CD4-positive, alpha-beta T cell treated with Interleukin-1 beta for 1 hour (primary cell): ENCODE results near the gene ZFP3.
"Not testable (repeated sequence)": the region's sequence is repeated elsewhere in the genome, so short reads cannot be mapped to it uniquely, and the experiment has no call there.

Source experiments
- DNase-seq, 2 donors: peaks; one replicate each; pipeline ENCODE4 v3.0.0-alpha.2; 2020 to 2022

Gene ZFP3

GRCh38 chr17:5080591-5080990, 2.3 kb downstream of the ZFP3 start:
- no peak for DNase-seq

- no peak for DNase-seq
Observed at GRCh38 chr17:5092218-5093010, 14.1 kb downstream of the ZFP3 start.

GRCh38 chr17:5096731-5097100, 18.4 kb downstream of the ZFP3 start:
- DNase-seq: no peak

- DNase-seq: peak; percentile 37 to 72
Observed at GRCh38 chr17:5097101-5097834, 19.0 kb downstream of the ZFP3 start.

- DNase-seq: no peak
Observed at GRCh38 chr17:5099271-5099670, 21.0 kb downstream of the ZFP3 start.

GRCh38 chr17:5100832-5101231, 22.6 kb downstream of the ZFP3 start:
- DNase-seq: no peak

GRCh38 chr17:5110816-5111215, 32.5 kb downstream of the ZFP3 start:
- no peak for DNase-seq

- peak; percentile 91 for DNase-seq
Observed at GRCh38 chr17:5111402-5112204, 33.3 kb downstream of the ZFP3 start, which contains the start of gene ZNF232. Gene ZNF232 (minus strand): TSS chr17:5111878. CDS start chr17:5111822, 56 bp downstream.

- no peak for DNase-seq
Observed at GRCh38 chr17:5115673-5116651, 37.7 kb downstream of the ZFP3 start, which contains the start of gene USP6. Gene USP6 (plus strand): TSS chr17:5116032. CDS start chr17:5130368, 14,336 bp downstream.

- DNase-seq: no peak
Observed at GRCh38 chr17:5118219-5118618, 40.0 kb downstream of the ZFP3 start.

GRCh38 chr17:5120036-5120435, 41.8 kb downstream of the ZFP3 start:
- DNase-seq: no peak

GRCh38 chr17:5120436-5121185, 42.3 kb downstream of the ZFP3 start:
- not testable (repeated sequence) for DNase-seq

- DNase-seq: no peak
Observed at GRCh38 chr17:5121186-5121841, 43.0 kb downstream of the ZFP3 start.

GRCh38 chr17:5122056-5122455, 43.8 kb downstream of the ZFP3 start:
- not testable (repeated sequence) for DNase-seq

- DNase-seq: peak in 1 of 2 donors; percentile 12
Observed at GRCh38 chr17:5122586-5123342, 44.5 kb downstream of the ZFP3 start.

GRCh38 chr17:5123343-5124124, 45.3 kb downstream of the ZFP3 start:
- DNase-seq: no peak

- not testable (repeated sequence) for DNase-seq
Observed at GRCh38 chr17:5124125-5124760, 46.0 kb downstream of the ZFP3 start.

- not testable (repeated sequence) for DNase-seq
Observed at GRCh38 chr17:5124896-5125295, 46.6 kb downstream of the ZFP3 start.
